Fibroblast of lung (primary cell): ENCODE data around the gene ZNF860. TPM values are rescaled to one million over a fixed set of nuclear protein-coding genes. Genes with fewer than 3 reads are reported as not detected.

Experiments
- DNase-seq, 2 donors: peaks; one replicate each; pipeline versions ENCODE4 v3.0.0 to v3.0.0-alpha.2; 2010; ENCODE audit warnings: low read depth in 2 of 2
- H2AFZ ChIP-seq: 2 replicates; pipeline ENCODE4 v1.5.1; 2012; ENCODE audit warnings: low read length, control low read depth, inconsistent platforms
- H3K27ac ChIP-seq: 2 replicates; pipeline ENCODE4 v1.5.1; 2011; ENCODE audit warnings: low read length, control low read depth; ENCODE audit not compliant: insufficient read depth
- H3K27me3 ChIP-seq: 2 replicates; pipeline ENCODE4 v1.5.1; 2011; ENCODE audit warnings: mild to moderate bottlenecking, low read length; ENCODE audit not compliant: control insufficient read depth, insufficient read depth
- H3K36me3 ChIP-seq: 2 replicates; pipeline ENCODE4 v1.5.1; 2011; ENCODE audit warnings: low read length; ENCODE audit not compliant: control insufficient read depth, insufficient read depth
- H3K4me1 ChIP-seq: 2 replicates; pipeline ENCODE4 v1.5.1; 2011; ENCODE audit warnings: low read length; ENCODE audit not compliant: control insufficient read depth, insufficient read depth; ENCODE audit errors: extremely low read depth
- H3K4me2 ChIP-seq: 2 replicates; pipeline ENCODE4 v1.5.1; 2011; ENCODE audit warnings: low read length, control low read depth; ENCODE audit not compliant: insufficient read depth; ENCODE audit errors: extremely low read depth
- H3K4me3 ChIP-seq, 4 experiments: fragments of 200-600 bp in 1 of 4; sonication (generic) in 1 of 4; replicated peaks in 1 of 4; 2 replicates each; pipeline ENCODE4 v1.5.1; 2011 to 2016; ENCODE audit warnings: low read length in 4 of 4, low read depth in 3 of 4, mild to moderate bottlenecking in 3 of 4, control low read depth in 2 of 4, inconsistent platforms in 1 of 4, mixed read lengths in 1 of 4; ENCODE audit not compliant: insufficient read depth in 1 of 4; ENCODE audit errors: control extremely low read depth in 1 of 4
- H3K79me2 ChIP-seq: 2 replicates; pipeline ENCODE4 v1.5.1; 2012; ENCODE audit warnings: mild to moderate bottlenecking, low read length, inconsistent platforms; ENCODE audit not compliant: control insufficient read depth, insufficient read depth
- H3K9ac ChIP-seq: 2 replicates; pipeline ENCODE4 v1.5.1; 2011; ENCODE audit warnings: mild to moderate bottlenecking, low read length, control low read depth; ENCODE audit not compliant: insufficient read depth
- H3K9me3 ChIP-seq: 2 replicates; pipeline ENCODE4 v1.5.1; 2012; ENCODE audit warnings: low read depth, low read length; ENCODE audit not compliant: control insufficient read depth, insufficient read depth
- H4K20me1 ChIP-seq: 2 replicates; pipeline ENCODE4 v1.5.1; 2011; ENCODE audit warnings: low read length; ENCODE audit not compliant: control insufficient read depth, insufficient read depth; ENCODE audit errors: extremely low read depth
- CTCF ChIP-seq, 2 donors: IDR thresholded peaks in 1 of 2; conservative IDR thresholded peaks in 1 of 2; 1 replicate in 1 of 2; 2 replicates in 1 of 2; pipeline ENCODE4 v1.5.1; 2011 to 2012; ENCODE audit warnings: low read length in 2 of 2, control low read depth in 1 of 2, inconsistent platforms in 1 of 2, low read depth in 1 of 2, mild to moderate bottlenecking in 1 of 2
- EZH2 ChIP-seq: IDR thresholded peaks from 2 replicates; pipeline ENCODE4 v1.5.1; 2012; ENCODE audit warnings: low read length, control low read depth, mild to moderate bottlenecking; ENCODE audit errors: missing control alignments
- polyA plus RNA-seq, 2 donors: library from polyadenylated mRNA; depleted of rRNA in 1 of 2; stranded (reverse) in 1 of 2; unstranded in 1 of 2; fragments of >200 nt; gene quantifications; 2 replicates each; pipeline ENCODE4 v1.2.1, GENCODE V29; 2011 to 2012; ENCODE audit warnings: missing spikeins in 1 of 2
- total RNA-seq: library from RNA; depleted of rRNA; stranded (reverse); fragments of >200 nt; gene quantifications from 2 replicates; pipeline ENCODE4 v1.2.1, GENCODE V29; 2014

The ZNF860 gene
- total and polyA plus RNA-seq, 2 donors (not counting 1 experiment from before 2014, with no cell fraction given): 0.50 to 0.52 TPM

- DNase-seq: no peak
- H3K4me2 ChIP-seq: no peak overlapping the region
- no peaks in the 10 kb centered on the region for H3K36me3 ChIP-seq
- H2AFZ ChIP-seq: no peak overlapping the region
- TF ChIP-seq EZH2 (no peak), CTCF (conservative IDR thresholded peaks at IDR 0.05 in 1 of 2, IDR thresholded peaks at IDR 0.05 in 1 of 2; ENCODE audit: low read depth in 1 of 2, low read length in 2 of 2) (no peak)
- H3K4me1 ChIP-seq: peaks cover 3% of the 10 kb centered on the region
- H4K20me1 ChIP-seq: no peaks in the 10 kb centered on the region
- no peak overlapping the region for H3K4me3 ChIP-seq
- no peak overlapping the region for H3K27ac ChIP-seq
- H3K9me3 ChIP-seq: no peaks in the 10 kb centered on the region
- H3K79me2 ChIP-seq: no peaks in the 10 kb centered on the region
- H3K27me3 ChIP-seq: no peaks in the 10 kb centered on the region
- no peak overlapping the region for H3K9ac ChIP-seq
Observed at GRCh38 chr3:31948280-31948679, 33.3 kb upstream of the ZNF860 start.

GRCh38 chr3:31952205-31952604 lies 29.3 kb upstream of the ZNF860 start:
- no peaks in the 10 kb centered on the region for H4K20me1 ChIP-seq
- no peak for TF ChIP-seq EZH2
- no peak for TF ChIP-seq CTCF (conservative IDR thresholded peaks at IDR 0.05 in 1 of 2, IDR thresholded peaks at IDR 0.05 in 1 of 2; ENCODE audit: low read depth in 1 of 2, low read length in 2 of 2)
- no peak overlapping the region for H3K9ac ChIP-seq
- no peaks in the 10 kb centered on the region for H3K9me3 ChIP-seq
- no peak overlapping the region for H3K4me3 ChIP-seq
- no peak overlapping the region for H2AFZ ChIP-seq
- no peak for DNase-seq
- no peaks in the 10 kb centered on the region for H3K79me2 ChIP-seq
- no peak overlapping the region for H3K27ac ChIP-seq
- H3K36me3 ChIP-seq: no peaks in the 10 kb centered on the region
- H3K4me2 ChIP-seq: no peak overlapping the region
- H3K4me1 ChIP-seq: no peaks in the 10 kb centered on the region
- no peaks in the 10 kb centered on the region for H3K27me3 ChIP-seq

- H3K79me2 ChIP-seq: no peaks in the 10 kb centered on the region
- TF ChIP-seq EZH2 (no peak), CTCF (conservative IDR thresholded peaks at IDR 0.05 in 1 of 2, IDR thresholded peaks at IDR 0.05 in 1 of 2; ENCODE audit: low read depth in 1 of 2, low read length in 2 of 2) (no peak)
Observed at GRCh38 chr3:31953091-31953490, 28.5 kb upstream of the ZNF860 start.

More at GRCh38 chr3:31953091-31953490, 28.5 kb upstream of the ZNF860 start:
- H3K4me3 ChIP-seq: no peak overlapping the region
- no peaks in the 10 kb centered on the region for H3K4me1 ChIP-seq
- H3K36me3 ChIP-seq: no peaks in the 10 kb centered on the region
- H3K9ac ChIP-seq: no peak overlapping the region
- no peak for DNase-seq
- no peak overlapping the region for H3K4me2 ChIP-seq
- H3K27ac ChIP-seq: no peak overlapping the region
- H3K9me3 ChIP-seq: no peaks in the 10 kb centered on the region
- no peaks in the 10 kb centered on the region for H4K20me1 ChIP-seq
- H3K27me3 ChIP-seq: no peaks in the 10 kb centered on the region
- H2AFZ ChIP-seq: no peak overlapping the region
